PC-9 (cell line): ENCODE data around the gene ATP11A. TPM values are rescaled to one million over a fixed set of nuclear protein-coding genes. Genes with fewer than 3 reads are reported as not detected.

Experiments
- BruUV-seq: library from RNA; stranded (reverse); fragments of 400-500 nt; replicated peaks from 2 replicates; lab custom pipeline; 2021; lab: Mats Ljungman, UMichigan
- CTCF ChIA-PET: fragments of 300-600 bp; sonication (Branson Sonifier 250); formaldehyde crosslinking; loops from one replicate; lab custom pipeline; 2022; ENCODE audit warnings: antibody characterized with exemption; lab: Charles Lee
- POLR2A ChIA-PET: fragments of 300-600 bp; sonication (Branson Sonifier 250); formaldehyde crosslinking; loops from one replicate; lab custom pipeline; 2022; ENCODE audit warnings: antibody characterized with exemption; ENCODE audit not compliant: unreplicated experiment; lab: Charles Lee
- DNase-seq, 2 experiments: peaks; one replicate each; pipeline versions ENCODE4 v3.0.0 to v3.0.0-alpha.2; 2015 to 2022; ENCODE audit warnings: mixed read lengths in 1 of 2
- H2AFZ ChIP-seq: fragments of 200-600 bp; sonication (generic); 2 replicates; pipeline ENCODE4 v1.8.1; 2017; ENCODE audit warnings: antibody characterized with exemption
- H3F3A ChIP-seq: fragments of 200-600 bp; sonication (generic); 2 replicates; pipeline ENCODE4 v1.8.1; 2017; ENCODE audit warnings: antibody characterized with exemption, mild to moderate bottlenecking, low read depth; ENCODE audit not compliant: insufficient read depth
- H3K27ac ChIP-seq: fragments of 200-600 bp; sonication (generic); 2 replicates; pipeline ENCODE4 v1.6.1; 2016; ENCODE audit warnings: mixed run types
- H3K27me3 ChIP-seq: fragments of 200-600 bp; sonication (generic); 2 replicates; pipeline ENCODE4 v1.6.1; 2016; ENCODE audit warnings: low read depth, mixed run types; ENCODE audit not compliant: insufficient read depth
- H3K36me3 ChIP-seq: fragments of 200-600 bp; sonication (generic); 2 replicates; pipeline ENCODE4 v1.6.1; 2016; ENCODE audit warnings: low read depth, mixed run types
- H3K4me1 ChIP-seq: fragments of 200-600 bp; sonication (generic); replicated peaks from 2 replicates; pipeline ENCODE4 v1.6.1; 2016; ENCODE audit warnings: mixed run types; ENCODE audit not compliant: insufficient read depth
- H3K4me2 ChIP-seq: fragments of 200-600 bp; sonication (generic); 2 replicates; pipeline ENCODE4 v1.6.1; 2017; ENCODE audit warnings: mixed run types
- H3K4me3 ChIP-seq: fragments of 200-600 bp; sonication (generic); 2 replicates; pipeline ENCODE4 v1.6.1; 2016; ENCODE audit warnings: mixed run types
- H3K79me2 ChIP-seq: fragments of 200-600 bp; sonication (generic); 2 replicates; pipeline ENCODE4 v1.6.1; 2017; ENCODE audit warnings: low read depth, mixed run types
- H3K9me2 ChIP-seq: fragments of 200-600 bp; sonication (generic); 2 replicates; pipeline ENCODE4 v1.8.1; 2017; ENCODE audit warnings: mild to moderate bottlenecking; ENCODE audit not compliant: insufficient read depth
- H3K9me3 ChIP-seq: fragments of 200-600 bp; sonication (generic); 2 replicates; pipeline ENCODE4 v1.8.1; 2016; ENCODE audit warnings: low read depth; ENCODE audit not compliant: insufficient read depth
- H4K20me1 ChIP-seq: fragments of 200-600 bp; sonication (generic); 2 replicates; pipeline ENCODE4 v1.8.1; 2017; ENCODE audit not compliant: insufficient read depth
- EZH2 ChIP-seq: fragments of 200-600 bp; sonication (generic); IDR thresholded peaks from 2 replicates; pipeline ENCODE4 v1.8.0; 2017; ENCODE audit warnings: antibody characterized with exemption, low read depth
- intact Hi-C: fragments of 100-400 bp; cut with micrococcal nuclease; formaldehyde crosslinking; loops from one replicate; pipeline ENCODE4 v1.10.0; 2022; ENCODE audit not compliant: unreplicated experiment
- total RNA-seq: library from RNA; stranded (reverse); gene quantifications from 2 replicates; pipeline ENCODE4 v1.2.3, GENCODE V29; 2021
- TF ChIP-seq, protein P1 (sequence below): fragments of 200-600 bp; sonication (generic); conservative IDR thresholded peaks from 2 replicates; pipeline ENCODE4 v1.6.1; 2017; ENCODE audit warnings: mixed run types, antibody characterized with exemption, mild to moderate bottlenecking, moderate library complexity

ATP11A gene
- total RNA-seq, 1 experiment from 2014 or later, result 92.2 TPM

DNA sequence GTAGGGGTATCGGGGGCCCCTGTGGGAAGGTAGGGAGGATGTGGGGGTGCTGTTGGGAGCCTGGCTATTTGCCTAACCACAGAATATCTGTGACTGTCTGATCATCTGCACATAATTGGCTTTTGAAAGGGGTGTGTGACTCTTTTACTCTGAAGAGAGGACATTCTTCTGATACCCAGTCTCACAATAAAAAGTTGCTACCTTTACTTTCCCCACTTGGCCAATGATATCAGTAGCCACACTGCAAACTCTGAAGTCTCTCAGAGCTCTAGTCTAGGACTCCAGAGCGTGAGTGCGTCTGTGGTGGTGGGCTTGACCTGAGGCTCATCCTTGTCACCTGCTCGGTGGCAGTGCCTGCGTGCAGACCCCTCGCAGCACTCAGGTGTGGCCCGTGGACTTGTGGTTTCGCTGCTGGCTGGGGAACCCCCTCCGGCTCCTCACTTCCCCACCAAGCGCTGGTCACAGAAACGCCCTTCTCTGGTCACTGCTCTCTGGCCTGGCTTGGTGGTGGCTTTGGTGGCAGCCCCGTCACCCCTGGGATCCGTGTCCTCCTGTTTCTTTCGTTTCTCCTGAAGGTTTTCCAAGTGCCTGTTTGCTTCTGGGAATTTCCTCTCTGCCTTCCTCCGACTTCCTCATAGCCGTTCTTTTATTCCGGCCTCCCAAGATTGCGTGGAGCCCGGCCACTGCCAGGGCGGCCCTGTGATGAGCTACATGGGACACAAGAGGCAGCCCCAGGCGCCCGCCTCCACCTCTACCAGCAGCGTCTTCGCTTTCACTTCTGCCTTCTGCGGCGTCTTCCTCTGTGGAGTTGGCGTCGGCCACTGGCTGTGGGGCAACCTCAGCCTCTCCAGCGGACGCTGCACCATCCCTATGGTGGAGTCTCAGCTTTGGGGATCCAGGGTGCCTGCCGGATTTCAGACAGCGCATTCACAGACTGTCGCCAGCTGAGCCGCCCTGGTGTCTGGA, 78.0 kb downstream of the ATP11A start:
- H3K4me2 ChIP-seq, result no peak overlapping the region
- intact Hi-C loops, result no loop called here
- POLR2A ChIA-PET, result no interaction called here
- H4K20me1 ChIP-seq, result peaks cover 11% of the 10 kb centered on the region; the same call in 1 of the 2 replicates
- no peak overlapping the region for H3K4me3 ChIP-seq
- peaks cover 4% of the 10 kb centered on the region; the same call in 1 of the 2 replicates for H3F3A ChIP-seq
- no peak overlapping the region for H3K27ac ChIP-seq
- no peaks in the 10 kb centered on the region for H3K9me2 ChIP-seq
- no TSS peak for BruUV-seq
- H3K79me2 ChIP-seq, result peaks cover 26% of the 10 kb centered on the region
- TF ChIP-seq EZH2, result no peak
- TF ChIP-seq, protein P1, sequence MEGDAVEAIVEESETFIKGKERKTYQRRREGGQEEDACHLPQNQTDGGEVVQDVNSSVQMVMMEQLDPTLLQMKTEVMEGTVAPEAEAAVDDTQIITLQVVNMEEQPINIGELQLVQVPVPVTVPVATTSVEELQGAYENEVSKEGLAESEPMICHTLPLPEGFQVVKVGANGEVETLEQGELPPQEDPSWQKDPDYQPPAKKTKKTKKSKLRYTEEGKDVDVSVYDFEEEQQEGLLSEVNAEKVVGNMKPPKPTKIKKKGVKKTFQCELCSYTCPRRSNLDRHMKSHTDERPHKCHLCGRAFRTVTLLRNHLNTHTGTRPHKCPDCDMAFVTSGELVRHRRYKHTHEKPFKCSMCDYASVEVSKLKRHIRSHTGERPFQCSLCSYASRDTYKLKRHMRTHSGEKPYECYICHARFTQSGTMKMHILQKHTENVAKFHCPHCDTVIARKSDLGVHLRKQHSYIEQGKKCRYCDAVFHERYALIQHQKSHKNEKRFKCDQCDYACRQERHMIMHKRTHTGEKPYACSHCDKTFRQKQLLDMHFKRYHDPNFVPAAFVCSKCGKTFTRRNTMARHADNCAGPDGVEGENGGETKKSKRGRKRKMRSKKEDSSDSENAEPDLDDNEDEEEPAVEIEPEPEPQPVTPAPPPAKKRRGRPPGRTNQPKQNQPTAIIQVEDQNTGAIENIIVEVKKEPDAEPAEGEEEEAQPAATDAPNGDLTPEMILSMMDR, result no peak
- DNase-seq, result no peak
- no peaks in the 10 kb centered on the region for H3K27me3 ChIP-seq
- H3K36me3 ChIP-seq, result no peaks in the 10 kb centered on the region
- CTCF ChIA-PET, result no interaction called here
- no peaks in the 10 kb centered on the region for H3K9me3 ChIP-seq
- H3K4me1 ChIP-seq, result 0 out of 2 replicates have a peak, but pooled peaks cover under 1% of the 10 kb centered on the region
- no peak overlapping the region for H2AFZ ChIP-seq

DNA sequence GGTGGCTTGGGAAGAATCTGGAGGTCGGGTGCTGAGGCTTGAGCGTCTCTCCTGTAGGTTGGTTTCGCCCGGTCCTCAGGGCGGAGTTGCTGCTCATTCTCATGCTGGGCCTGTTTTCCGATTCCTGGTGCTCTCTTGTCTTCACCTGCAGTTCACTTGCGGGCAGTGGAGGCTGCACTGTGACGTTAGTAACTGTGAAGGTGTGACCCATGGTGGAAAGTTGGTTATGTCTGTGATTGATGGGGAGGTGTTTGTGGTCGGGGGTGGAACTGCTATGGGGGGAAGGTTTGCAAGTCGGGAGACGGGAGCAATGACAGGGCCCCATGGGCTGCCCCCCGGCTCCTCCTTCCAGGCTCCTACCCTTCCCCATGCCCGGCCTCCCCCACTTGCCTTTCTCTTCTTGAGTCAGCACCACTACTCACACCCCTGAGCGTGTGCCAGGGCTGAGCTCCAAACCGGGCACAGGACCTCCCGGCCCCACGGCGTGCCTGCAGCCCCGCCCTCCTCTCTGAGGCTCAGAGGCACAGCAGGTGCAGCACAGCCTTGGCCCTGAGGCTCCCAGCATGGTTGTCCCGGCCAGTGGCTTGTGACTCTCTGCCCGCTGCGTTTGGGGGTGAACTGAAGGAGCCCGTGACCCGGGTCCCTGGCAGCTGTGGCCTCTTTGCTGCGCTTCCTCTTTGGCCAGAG, 79.1 kb downstream of the ATP11A start:
- ChIA-PET POLR2A (no interaction called here), CTCF (no interaction called here)
- Histone ChIP-seq H4K20me1 (peaks cover 11% of the 10 kb centered on the region; the same call in 1 of the 2 replicates), H2AFZ (no peak overlapping the region), H3K27ac (no peak overlapping the region), H3K36me3 (no peaks in the 10 kb centered on the region), H3F3A (peaks cover 4% of the 10 kb centered on the region), H3K9me2 (no peaks in the 10 kb centered on the region), H3K27me3 (no peaks in the 10 kb centered on the region), H3K79me2 (peaks cover 24% of the 10 kb centered on the region), H3K4me2 (no peak overlapping the region), H3K9me3 (no peaks in the 10 kb centered on the region), H3K4me1 (no peaks in the 10 kb centered on the region), H3K4me3 (no peak overlapping the region)
- DNase-seq, result no peak
- intact Hi-C loops, result no loop called here
- BruUV-seq, result no TSS peak
- TF ChIP-seq, protein P1, result no peak
- TF ChIP-seq EZH2, result no peak

DNA sequence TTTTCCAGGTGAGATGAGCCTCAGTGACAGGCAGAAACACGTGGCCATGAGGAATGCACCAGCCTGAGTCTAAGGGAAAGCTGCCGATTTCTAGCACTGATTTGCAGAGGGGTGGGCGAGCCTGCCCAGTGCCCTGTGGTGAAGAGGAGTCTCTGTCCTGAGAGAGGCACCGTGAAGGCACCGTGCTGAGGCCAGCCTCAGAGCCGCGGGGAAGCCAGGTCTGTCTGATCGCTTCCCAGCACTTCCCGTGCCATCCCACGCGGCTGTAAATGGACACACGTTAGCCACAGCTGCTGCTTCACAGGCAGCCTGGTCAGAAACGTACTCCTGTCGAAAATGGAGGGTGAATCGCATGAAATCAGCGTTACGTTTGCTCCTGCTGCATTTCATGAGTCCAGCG, 79.8 kb downstream of the ATP11A start:
- H3K9me2 ChIP-seq, result no peaks in the 10 kb centered on the region
- peaks cover 4% of the 10 kb centered on the region for H3F3A ChIP-seq
- no peak overlapping the region for H3K4me3 ChIP-seq
- no TSS peak for BruUV-seq
- CTCF ChIA-PET, result no interaction called here
- H3K27ac ChIP-seq, result no peak overlapping the region
- peaks cover 27% of the 10 kb centered on the region for H3K79me2 ChIP-seq
- intact Hi-C loops, result no loop called here
- TF ChIP-seq, protein P1, result no peak
- TF ChIP-seq EZH2, result no peak
- POLR2A ChIA-PET, result no interaction called here
- H3K4me1 ChIP-seq, result no peaks in the 10 kb centered on the region
- peaks cover 11% of the 10 kb centered on the region; the same call in 1 of the 2 replicates for H4K20me1 ChIP-seq
- H2AFZ ChIP-seq, result no peak overlapping the region
- no peaks in the 10 kb centered on the region for H3K36me3 ChIP-seq
- DNase-seq, result no peak
- H3K9me3 ChIP-seq, result no peaks in the 10 kb centered on the region
- H3K4me2 ChIP-seq, result no peak overlapping the region
- H3K27me3 ChIP-seq, result no peaks in the 10 kb centered on the region
